Hepatocyte (in vitro differentiated cells): ENCODE measurements around the gene TFF2. TPM values are rescaled to one million over a fixed set of nuclear protein-coding genes. Genes with fewer than 3 reads are reported as not detected.

ENCODE experiments used
- DNase-seq: peaks from one replicate; pipeline ENCODE4 v3.0.0-alpha.2; 2016; ENCODE audit warnings: low spot score
- H2AFZ ChIP-seq: fragments of 200-600 bp; sonication (generic); 2 replicates; pipeline ENCODE4 v1.6.0; 2016; ENCODE audit warnings: antibody characterized with exemption, mild to moderate bottlenecking
- H3K27ac ChIP-seq: fragments of 200-600 bp; sonication (generic); 2 replicates; pipeline ENCODE4 v1.5.1; 2016; ENCODE audit warnings: mild to moderate bottlenecking
- H3K27me3 ChIP-seq: fragments of 200-600 bp; sonication (generic); 2 replicates; pipeline ENCODE4 v1.6.1; 2016
- H3K36me3 ChIP-seq: fragments of 200-600 bp; sonication (generic); replicated peaks from 2 replicates; pipeline ENCODE4 v1.5.1; 2016; ENCODE audit warnings: low read depth; ENCODE audit not compliant: insufficient read depth
- H3K4me1 ChIP-seq: fragments of 200-600 bp; sonication (generic); 2 replicates; pipeline ENCODE4 v1.5.1; 2016; ENCODE audit warnings: mild to moderate bottlenecking, moderate library complexity; ENCODE audit not compliant: insufficient read depth
- H3K4me2 ChIP-seq: fragments of 200-600 bp; sonication (generic); 2 replicates; pipeline ENCODE4 v1.6.0; 2016
- H3K4me3 ChIP-seq: fragments of 200-600 bp; sonication (generic); 2 replicates; pipeline ENCODE4 v1.5.1; 2016; ENCODE audit warnings: mild to moderate bottlenecking
- H3K79me2 ChIP-seq: fragments of 200-600 bp; sonication (generic); 2 replicates; pipeline ENCODE4 v1.6.0; 2017; ENCODE audit warnings: mild to moderate bottlenecking
- H3K9me2 ChIP-seq: fragments of 200-600 bp; sonication (generic); replicated peaks from 2 replicates; pipeline ENCODE4 v1.6.0; 2017; ENCODE audit warnings: mild to moderate bottlenecking; ENCODE audit not compliant: insufficient read depth
- H3K9me3 ChIP-seq: fragments of 200-600 bp; sonication (generic); 2 replicates; pipeline ENCODE4 v1.5.1; 2016; ENCODE audit warnings: low read depth, mild to moderate bottlenecking
- H4K20me1 ChIP-seq: fragments of 200-600 bp; sonication (generic); 2 replicates; pipeline ENCODE4 v1.6.0; 2016; ENCODE audit warnings: mild to moderate bottlenecking; ENCODE audit not compliant: insufficient read depth, poor library complexity, severe bottlenecking
- EZH2 ChIP-seq: fragments of 200-600 bp; sonication (generic); IDR thresholded peaks from 2 replicates; pipeline ENCODE4 v1.6.1; 2016; ENCODE audit warnings: antibody characterized with exemption, mild to moderate bottlenecking, borderline replicate concordance
- EZH2phosphoT487 ChIP-seq: fragments of 200-600 bp; sonication (generic); IDR thresholded peaks from one replicate; pipeline ENCODE4 v1.6.1; 2018; ENCODE audit warnings: antibody characterized with exemption, mild to moderate bottlenecking, low read depth, moderate library complexity; ENCODE audit not compliant: unreplicated experiment, severe bottlenecking
- WGBS: methylation state at CpG from one replicate; pipeline ENCODE4 v1.1.6; 2016; ENCODE audit warnings: low lambda C conversion rate; ENCODE audit errors: missing lambda C conversion rate; 5-methylcytosine and 5-hydroxymethylcytosine counted together
- polyA plus RNA-seq: library from polyadenylated mRNA; unstranded; fragments of >200 nt; fragmentation: Nextera tagmentation; extraction: Ambion mirVana; gene quantifications from 2 replicates; pipeline ENCODE4 v1.2.1, GENCODE V29; 2016
- total RNA-seq: library from RNA; depleted of rRNA; stranded (reverse); fragments of >200 nt; gene quantifications from 2 replicates; pipeline ENCODE4 v1.2.3, GENCODE V29; 2014
- TF ChIP-seq, protein P1 (sequence below): fragments of 200-600 bp; sonication (generic); IDR thresholded peaks from 2 replicates; pipeline ENCODE4 v1.5.1; 2016; ENCODE audit warnings: antibody characterized with exemption, mild to moderate bottlenecking; ENCODE audit not compliant: poor library complexity

The TFF2 gene
- total and polyA plus RNA-seq, 2 experiments from 2014 or later = 23.9 to 28.1 TPM

DNA sequence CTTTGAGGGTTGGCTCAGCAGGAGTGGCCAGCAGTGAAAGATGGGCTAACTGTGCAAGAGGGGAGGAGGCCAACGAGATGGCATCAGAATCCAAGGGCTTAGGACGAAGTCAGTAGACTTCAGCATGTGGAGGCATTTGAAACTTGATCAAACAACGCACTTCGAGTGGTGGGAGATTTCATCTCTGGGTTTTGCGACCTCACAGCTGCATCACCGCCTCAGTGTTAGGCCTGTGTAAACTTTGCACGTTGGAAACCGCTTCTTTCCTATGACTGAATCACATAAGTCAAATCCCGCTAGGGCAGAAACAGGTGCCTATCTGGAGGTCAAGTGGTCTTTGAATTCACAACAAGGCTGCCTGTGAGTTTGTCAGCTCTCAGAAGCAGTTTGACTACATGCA is 53.4 kb downstream of the TFF2 start:
- DNase-seq = no peak
- Histone ChIP-seq H3K27me3 (no peaks in the 10 kb centered on the region), H3K9me3 (no peaks in the 10 kb centered on the region), H3K36me3 (no peaks in the 10 kb centered on the region), H3K4me1 (peaks cover 3% of the 10 kb centered on the region), H3K79me2 (no peaks in the 10 kb centered on the region), H3K4me3 (no peak overlapping the region), H2AFZ (no peak overlapping the region), H3K4me2 (no peak overlapping the region), H4K20me1 (no peaks in the 10 kb centered on the region), H3K9me2 (no peaks in the 10 kb centered on the region), H3K27ac (no peak overlapping the region)
- TF ChIP-seq, protein P1, sequence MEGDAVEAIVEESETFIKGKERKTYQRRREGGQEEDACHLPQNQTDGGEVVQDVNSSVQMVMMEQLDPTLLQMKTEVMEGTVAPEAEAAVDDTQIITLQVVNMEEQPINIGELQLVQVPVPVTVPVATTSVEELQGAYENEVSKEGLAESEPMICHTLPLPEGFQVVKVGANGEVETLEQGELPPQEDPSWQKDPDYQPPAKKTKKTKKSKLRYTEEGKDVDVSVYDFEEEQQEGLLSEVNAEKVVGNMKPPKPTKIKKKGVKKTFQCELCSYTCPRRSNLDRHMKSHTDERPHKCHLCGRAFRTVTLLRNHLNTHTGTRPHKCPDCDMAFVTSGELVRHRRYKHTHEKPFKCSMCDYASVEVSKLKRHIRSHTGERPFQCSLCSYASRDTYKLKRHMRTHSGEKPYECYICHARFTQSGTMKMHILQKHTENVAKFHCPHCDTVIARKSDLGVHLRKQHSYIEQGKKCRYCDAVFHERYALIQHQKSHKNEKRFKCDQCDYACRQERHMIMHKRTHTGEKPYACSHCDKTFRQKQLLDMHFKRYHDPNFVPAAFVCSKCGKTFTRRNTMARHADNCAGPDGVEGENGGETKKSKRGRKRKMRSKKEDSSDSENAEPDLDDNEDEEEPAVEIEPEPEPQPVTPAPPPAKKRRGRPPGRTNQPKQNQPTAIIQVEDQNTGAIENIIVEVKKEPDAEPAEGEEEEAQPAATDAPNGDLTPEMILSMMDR = no peak
- no peak for TF ChIP-seq EZH2phosphoT487
- TF ChIP-seq EZH2 = no peak
- 75% methylated on average over 9 of the region's 9 CpGs for WGBS

DNA sequence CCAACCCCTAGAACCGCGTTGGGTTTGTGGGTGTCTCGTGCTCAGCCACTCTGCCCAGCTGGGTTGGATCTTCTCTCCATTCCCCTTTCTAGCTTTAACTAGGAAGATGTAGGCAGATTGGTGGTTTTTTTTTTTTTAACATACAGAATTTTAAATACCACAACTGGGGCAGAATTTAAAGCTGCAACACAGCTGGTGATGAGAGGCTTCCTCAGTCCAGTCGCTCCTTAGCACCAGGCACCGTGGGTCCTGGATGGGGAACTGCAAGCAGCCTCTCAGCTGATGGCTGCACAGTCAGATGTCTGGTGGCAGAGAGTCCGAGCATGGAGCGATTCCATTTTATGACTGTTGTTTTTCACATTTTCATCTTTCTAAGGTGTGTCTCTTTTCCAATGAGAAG is 54.3 kb downstream of the TFF2 start:
- Histone ChIP-seq H2AFZ (no peak overlapping the region), H3K79me2 (no peaks in the 10 kb centered on the region), H3K4me2 (no peak overlapping the region), H3K27ac (no peak overlapping the region), H3K9me2 (no peaks in the 10 kb centered on the region), H3K27me3 (no peaks in the 10 kb centered on the region), H3K9me3 (no peaks in the 10 kb centered on the region), H3K36me3 (no peaks in the 10 kb centered on the region), H3K4me3 (no peak overlapping the region), H4K20me1 (no peaks in the 10 kb centered on the region), H3K4me1 (no peaks in the 10 kb centered on the region)
- TF ChIP-seq EZH2phosphoT487 = no peak
- TF ChIP-seq, protein P1 = no peak
- no peak for TF ChIP-seq EZH2
- no peak for DNase-seq
- WGBS = 92% methylated on average over 7 of the region's 7 CpGs

Other genes starting within 250 kb of the TFF2 start
- 7.2 and 10.7 TPM in 2 replicates for gene ABCG1, start 131.9 kb downstream of the TFF2 start, total RNA-seq
- 8.4 and 14.0 TPM in 2 replicates for gene ABCG1, start 131.9 kb downstream of the TFF2 start, polyA plus RNA-seq
- gene TFF3, start 35.6 kb downstream of the TFF2 start, total RNA-seq = 84.4 and 92.0 TPM in 2 replicates
- gene TFF3, start 35.6 kb downstream of the TFF2 start, polyA plus RNA-seq = 589 and 696 TPM in 2 replicates
- gene TFF1, start 15.5 kb upstream of the TFF2 start, total RNA-seq = 57.4 and 84.2 TPM in 2 replicates
- 140 and 221 TPM in 2 replicates for gene TFF1, start 15.5 kb upstream of the TFF2 start, polyA plus RNA-seq
- 1.4 and 1.7 TPM in 2 replicates for gene TMPRSS3, start 45.1 kb upstream of the TFF2 start, total RNA-seq
- 1.4 and 1.5 TPM in 2 replicates for gene TMPRSS3, start 45.1 kb upstream of the TFF2 start, polyA plus RNA-seq
- not detected in 2 replicates for gene UBASH3A, start 52.9 kb upstream of the TFF2 start, total RNA-seq
- not detected in 2 replicates for gene UBASH3A, start 52.9 kb upstream of the TFF2 start, polyA plus RNA-seq
- gene RSPH1, start 145.2 kb upstream of the TFF2 start, total RNA-seq = 0.60 and 1.3 TPM in 2 replicates
- gene RSPH1, start 145.2 kb upstream of the TFF2 start, polyA plus RNA-seq = 1.8 and 3.0 TPM in 2 replicates
- gene SLC37A1, start 162.9 kb upstream of the TFF2 start, total RNA-seq = 13.1 and 17.9 TPM in 2 replicates
- 18.5 and 26.9 TPM in 2 replicates for gene SLC37A1, start 162.9 kb upstream of the TFF2 start, polyA plus RNA-seq